Stimulated activated CD8-positive, alpha-beta memory T cell treated with anti-CD3 and anti-CD28 coated beads, Interleukin-12 subunit alpha, Interleukin-12 subunit beta, amount 100 ng/mL, for 1 hour (primary cell): ENCODE results near the gene CAMK4.
"Not testable (repeated sequence)": the region's sequence is repeated elsewhere in the genome, so short reads cannot be mapped to it uniquely, and the experiment has no call there.

Source experiments
- DNase-seq: peaks from one replicate; pipeline ENCODE4 v3.0.0-alpha.2; 2020; ENCODE audit warnings: low read depth

Gene CAMK4

DNA sequence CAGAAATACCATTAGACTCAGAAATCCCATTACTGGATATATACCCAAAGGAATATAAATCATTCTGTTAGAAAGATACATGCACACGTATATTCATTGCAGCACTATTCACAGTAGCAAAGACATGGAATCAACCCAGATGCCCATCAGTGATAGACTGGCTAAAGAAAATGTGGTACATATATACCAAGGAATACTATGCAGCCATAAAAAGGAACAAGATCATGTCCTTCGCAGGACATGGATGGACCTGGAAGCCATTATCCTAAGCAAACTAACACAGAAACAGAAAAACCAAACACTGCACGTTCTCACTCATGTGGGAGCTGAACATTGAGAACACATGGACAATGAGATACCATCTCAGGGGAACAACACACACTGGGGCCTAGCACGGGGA is 33.4 kb downstream of the CAMK4 start:
- not testable (repeated sequence) for DNase-seq

DNA sequence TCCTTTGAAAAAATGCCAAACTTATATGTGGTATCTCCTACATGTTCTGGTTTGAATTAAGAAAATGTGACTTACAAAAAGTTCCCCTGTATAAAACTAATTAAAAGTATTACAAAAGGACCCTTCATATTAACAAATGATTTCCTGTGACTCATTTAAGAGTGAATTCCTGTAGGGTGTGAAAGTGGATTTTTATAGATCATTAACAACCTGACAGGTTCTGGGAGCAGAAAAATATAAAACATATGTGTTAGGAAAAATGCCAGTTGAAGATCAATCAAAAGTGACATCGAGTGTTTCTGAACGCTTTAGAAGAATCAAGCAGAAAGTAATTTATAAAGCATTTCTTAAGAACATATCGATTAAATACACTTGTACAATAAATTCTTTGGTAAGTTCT is 35.5 kb downstream of the CAMK4 start:
- DNase-seq = no peak

DNA sequence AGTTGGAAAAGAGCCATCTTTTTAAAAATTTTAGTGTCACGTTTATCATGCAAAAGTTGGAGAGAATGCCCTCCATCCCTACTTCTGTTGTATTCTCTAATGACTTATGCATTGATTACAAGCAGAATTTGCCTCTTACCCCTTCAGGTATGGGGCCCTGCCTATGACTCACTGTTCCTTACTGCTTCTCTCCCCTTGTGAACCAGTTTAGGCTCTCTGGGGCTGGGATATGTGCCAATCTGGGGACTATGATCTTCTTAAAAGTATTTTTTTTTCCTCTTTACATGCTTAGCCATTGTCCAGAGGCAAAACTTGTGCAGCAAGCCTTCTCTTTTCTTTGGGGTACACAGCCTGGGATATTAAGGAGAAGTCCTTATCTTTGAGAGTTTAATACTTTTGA is 37.4 kb downstream of the CAMK4 start:
- no peak for DNase-seq

DNA sequence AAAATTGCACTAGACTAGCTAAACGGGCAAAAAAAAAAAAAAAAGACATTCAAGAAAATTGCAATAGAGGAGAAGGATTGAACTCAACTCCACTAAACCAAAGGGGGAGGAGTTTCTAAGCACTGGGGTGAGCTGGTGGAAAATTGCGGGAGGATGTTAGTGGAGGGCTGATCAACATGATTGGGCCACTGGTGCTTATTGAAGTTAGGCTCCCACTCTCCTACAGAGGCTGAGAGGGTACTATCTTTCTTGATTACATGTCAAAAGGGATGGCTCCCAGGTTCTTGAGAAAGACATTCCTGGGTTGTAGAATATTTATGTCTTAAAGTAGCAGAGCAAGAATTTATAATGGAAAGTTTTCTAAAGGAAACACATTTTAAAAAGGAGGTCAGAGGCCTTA is 38.0 kb downstream of the CAMK4 start:
- DNase-seq = no peak

DNA sequence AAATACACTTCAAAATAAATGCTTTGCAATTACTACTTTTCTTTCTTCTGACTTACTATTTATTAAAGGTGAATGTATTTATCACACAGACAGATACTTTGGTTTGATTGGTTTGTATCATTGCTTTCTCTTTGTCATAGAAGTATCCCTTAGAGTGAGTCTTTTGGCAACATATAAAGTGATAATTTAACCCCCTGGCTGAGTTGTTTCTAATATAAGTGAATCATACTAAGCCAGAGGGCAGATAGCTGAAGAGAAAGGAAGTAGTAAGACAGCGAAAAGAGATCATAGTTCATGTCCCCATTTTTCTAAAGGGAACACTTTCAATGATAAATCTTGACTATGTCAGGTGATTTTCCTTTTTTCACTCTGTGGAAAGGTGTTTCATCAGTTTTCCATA is 38.6 kb downstream of the CAMK4 start:
- no peak for DNase-seq

DNA sequence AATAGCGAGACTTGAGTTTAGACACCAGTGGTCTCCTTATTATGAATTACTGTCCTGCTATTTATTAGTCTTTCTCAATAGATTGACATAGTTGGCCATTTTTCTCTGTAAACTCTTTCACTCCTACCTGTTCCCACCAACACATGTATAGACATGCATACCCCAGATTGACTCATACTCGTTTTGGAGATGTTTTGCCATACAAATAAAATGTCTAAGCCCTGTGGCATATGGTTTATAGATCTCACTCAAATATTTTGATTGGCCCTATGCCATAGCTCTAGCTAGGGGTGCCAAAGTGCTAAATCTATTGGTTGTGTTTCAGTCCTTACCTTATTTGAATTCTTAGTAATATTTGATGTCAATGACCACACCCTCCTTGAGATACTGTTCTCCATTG is 42.3 kb downstream of the CAMK4 start:
- DNase-seq = no peak

DNA sequence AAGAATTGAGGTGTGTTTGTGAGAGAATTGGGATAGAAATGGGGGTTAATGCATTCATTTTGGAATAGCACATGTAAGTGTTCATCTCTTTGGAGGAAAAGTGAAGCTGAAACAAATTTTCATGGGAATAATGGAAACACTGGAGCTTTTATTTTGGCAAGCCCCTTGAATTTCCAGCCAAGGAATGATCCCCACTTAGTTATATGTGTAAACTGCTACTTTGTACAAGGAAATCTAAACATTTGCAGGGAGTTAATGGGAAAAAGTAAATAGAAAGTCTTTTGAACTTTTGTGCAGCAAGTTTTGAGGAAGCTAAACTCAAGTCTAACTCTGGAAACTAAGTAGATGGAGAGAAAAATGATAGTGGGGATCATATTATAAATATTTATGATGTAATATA is 44.1 kb downstream of the CAMK4 start:
- DNase-seq = no peak

DNA sequence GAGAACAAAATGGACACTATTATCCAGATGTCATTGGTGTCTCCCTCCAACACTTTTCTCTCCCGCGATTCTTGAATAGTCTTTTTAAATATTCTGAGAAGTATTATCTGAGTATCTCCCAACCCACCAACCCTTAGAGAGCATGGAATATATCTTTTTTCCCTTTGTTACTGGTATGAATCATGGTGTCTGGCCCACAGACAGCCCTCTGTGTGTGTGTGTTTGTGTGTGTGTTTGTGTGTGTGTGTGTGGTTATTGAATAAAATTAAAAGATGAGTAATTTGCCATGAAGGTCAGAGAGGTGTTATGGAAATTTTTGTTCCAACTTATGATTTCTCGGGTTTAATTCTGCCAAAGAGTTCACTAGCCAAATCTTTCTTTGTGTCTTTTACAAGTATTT is 47.7 kb downstream of the CAMK4 start:
- no peak for DNase-seq

DNA sequence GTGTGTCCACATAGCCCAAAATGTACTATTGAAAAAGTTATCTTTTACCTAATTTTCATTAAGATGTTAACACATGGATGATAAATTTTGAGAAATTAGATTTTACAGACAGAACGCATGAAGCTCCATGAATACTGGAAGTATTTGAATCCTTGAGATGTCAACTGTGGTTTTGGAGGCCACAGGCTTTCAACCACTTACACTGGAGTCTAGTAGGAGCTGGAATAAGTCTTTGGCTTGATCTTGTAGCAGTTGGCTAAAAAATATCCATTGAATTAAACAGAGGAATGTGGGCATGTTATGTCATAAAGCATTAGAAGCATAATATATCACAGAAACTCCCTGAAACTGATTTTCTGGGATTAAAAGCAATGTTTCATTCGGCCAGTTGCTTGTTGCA is 52.9 kb downstream of the CAMK4 start:
- no peak for DNase-seq

DNA sequence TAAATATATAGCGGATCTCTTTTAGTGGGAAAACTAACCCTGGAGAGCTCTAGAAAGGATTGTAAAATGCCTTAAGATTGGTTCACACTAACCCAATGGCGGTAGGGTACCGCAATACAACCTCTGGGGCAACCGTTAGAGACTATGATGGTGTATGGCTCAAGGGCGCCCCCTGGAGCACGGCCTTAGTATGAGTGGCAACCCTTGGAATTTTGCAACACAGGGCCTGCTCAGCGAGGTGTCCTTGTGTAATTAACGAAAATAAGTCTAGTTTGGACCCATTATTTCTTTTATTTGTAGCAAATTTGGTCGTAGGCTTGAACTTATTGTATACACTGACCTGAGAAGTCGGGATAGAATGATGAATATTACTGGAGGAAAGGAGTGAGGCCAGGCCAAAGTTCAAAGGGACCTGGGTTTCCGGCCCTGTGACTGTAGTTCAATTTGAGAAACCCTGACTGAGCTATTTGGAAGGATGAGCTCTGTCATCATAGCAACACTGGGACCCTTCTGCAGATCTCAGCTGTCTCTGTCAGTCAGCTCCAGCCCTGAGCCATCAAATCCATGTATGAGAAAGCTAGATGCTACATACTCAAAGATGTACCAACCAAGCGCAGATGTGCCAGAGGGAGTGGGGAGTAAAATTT is 54.8 kb downstream of the CAMK4 start:
- peak; percentile 81 for DNase-seq

DNA sequence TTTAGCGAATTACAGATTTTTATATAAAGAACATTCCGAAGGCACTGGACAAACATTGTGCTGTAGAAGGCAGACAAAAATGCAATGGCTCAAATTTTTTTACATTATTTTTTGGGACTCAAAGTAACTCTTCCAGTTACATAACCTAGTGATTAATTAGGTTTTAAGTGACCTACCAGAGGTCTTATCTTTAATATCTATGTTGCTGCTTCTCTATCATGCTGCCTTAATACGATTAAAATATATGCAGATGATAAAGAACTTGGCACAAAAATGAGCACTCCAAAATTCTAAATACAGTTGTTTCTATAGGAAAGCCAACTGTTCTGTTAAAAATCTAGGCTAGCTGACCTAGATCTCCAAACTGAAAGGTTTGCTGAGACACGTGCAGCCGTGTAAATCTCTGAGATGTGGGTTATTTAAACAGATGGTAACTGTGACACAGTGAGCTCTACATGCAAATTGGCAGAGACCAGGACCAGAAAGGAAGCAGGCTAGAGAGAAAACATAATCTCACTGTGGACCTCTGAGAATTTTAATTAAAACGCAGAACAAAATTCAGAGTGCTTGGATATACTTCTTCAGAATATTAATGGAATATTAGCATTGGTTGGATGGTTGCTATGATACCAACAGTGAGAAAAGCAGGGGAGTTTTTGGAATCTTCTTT is 56.2 kb downstream of the CAMK4 start:
- no peak for DNase-seq

DNA sequence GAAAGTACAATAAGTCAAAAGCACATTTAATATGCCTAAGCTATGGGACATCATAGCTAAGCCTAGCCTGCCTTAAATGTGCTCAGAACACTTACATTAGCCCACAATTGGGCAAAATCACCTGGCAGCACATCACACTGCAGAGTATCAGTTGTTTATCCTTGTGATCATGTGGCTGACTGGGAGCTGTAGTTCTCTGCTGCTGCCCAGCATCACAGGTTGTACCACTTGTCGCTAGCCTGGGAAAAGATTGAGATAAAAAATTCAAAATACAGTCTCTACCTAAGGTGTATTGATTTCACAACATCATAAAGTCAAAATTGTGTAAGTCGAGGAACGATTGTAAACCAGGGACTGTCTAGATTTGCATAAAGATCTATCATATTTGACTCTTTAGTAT is 58.6 kb downstream of the CAMK4 start:
- no peak for DNase-seq

DNA sequence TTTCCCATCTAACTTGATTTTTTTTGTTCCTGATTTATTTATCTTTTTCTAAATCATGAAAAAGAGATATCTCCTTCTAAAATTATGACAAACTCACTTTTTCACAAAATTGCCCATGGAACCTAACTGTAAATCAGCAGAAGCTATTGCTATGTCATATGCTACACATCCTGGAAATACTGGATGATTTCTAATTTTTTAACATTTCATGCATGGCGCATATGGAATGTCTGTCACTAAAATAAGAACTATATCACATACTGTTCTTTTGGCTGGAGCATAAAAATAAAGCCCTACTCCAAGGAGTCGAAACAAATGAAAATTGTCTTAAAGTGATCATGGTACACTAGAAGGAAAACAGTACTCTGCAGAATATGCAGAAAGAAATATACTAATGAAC is 60.6 kb downstream of the CAMK4 start:
- DNase-seq = no peak

DNA sequence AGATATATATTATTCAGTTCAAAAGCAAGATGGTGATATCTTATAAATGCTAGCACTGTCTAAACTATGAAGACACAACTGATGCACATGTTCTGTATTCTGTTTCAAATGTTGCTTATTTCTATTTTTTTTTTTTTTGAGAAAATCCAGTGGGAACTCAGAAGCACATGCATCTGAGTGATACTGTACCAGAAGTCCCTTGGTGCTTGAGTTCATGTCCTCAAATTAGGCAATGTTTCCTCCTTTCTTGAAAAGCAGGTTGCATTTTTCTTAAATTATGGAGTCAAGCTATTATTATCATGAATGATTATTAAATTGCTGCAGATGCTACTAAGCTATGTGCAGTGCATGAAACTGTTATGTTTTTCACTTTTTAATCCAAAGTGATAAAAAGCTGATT is 70.4 kb downstream of the CAMK4 start:
- no peak for DNase-seq

DNA sequence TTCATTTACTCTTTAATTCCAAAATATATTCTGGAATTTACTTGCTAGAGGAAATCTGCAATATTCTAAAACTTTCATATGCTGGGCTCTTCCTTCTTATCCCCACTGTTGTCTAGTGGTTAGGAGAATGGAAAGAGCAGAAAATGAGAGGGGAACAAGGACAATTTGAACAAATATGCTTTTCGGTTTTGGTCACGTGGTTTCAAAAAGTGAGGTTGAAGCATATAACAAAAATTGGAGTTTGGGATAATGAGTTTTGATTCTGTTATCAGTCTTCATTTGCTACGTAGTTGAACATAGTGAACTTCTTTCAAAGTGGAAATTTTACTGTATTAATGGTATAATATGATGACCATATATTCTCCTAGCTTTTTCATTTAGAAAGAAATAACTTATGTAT is 71.5 kb downstream of the CAMK4 start:
- no peak for DNase-seq

DNA sequence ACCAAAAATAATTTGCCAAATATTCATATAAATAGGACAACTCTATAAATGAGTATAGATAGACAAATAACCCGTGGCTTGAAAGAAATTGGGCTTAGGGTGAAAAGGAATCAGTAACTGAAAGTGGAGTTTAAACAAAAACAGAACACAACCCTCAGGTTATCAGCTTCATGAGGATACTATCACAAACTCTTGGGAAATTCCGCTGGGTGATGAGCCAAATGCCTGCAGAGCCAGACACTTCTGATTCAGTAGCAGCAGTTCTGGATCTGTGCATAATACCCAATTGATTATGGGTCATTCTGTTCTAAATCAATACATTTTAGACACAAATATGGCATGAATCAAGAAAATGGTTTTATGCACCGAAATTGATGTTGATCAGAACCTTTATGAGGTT is 72.4 kb downstream of the CAMK4 start:
- DNase-seq = no peak

DNA sequence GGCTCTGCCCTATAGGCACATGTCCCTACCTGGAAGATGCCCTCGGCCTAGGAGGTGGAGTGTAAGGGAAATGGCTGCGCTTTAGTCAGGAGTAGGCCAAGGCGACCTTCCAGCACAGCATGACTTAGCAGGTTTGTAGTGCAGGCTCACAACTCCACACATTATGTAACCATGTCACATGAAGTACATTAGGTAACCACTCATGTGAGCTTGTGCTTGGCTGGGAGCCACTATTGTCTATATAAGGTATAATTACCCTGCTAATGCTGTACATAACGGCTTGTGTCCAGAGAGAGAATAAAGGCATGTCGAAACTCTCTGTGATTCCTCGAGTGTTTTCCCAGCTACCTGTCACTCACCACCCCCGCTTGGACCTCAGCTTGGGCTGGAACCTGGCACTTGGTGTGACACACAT is 74.9 kb downstream of the CAMK4 start:
- DNase-seq = no peak

DNA sequence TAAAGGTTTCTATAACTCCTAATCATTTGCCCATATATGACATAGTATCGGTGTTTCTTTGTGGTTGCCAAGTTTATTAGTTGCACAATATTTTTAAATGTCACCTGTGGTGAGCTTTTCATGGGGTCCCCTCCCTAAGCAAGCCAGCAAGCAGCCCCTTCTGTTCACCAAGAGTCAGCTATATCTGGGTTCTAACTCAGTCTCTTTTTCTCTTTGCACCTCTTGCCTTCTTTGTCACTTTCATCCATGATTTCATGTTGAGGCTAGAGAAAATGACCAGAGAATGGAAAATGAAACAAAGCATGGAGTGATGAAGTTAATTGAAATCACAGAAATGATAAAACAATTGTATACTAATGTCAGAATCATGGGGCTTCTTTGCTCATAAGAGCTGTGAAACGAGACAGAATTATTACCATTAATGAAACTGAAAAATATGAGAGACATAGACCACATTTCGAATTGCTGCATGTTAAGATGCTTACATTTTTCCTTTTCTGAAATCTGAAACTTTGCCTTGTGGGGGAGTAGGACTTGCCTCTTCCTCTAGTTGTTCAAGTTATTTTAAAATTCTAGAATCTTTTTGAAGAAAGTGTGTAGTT is 75.7 kb downstream of the CAMK4 start:
- no peak for DNase-seq

DNA sequence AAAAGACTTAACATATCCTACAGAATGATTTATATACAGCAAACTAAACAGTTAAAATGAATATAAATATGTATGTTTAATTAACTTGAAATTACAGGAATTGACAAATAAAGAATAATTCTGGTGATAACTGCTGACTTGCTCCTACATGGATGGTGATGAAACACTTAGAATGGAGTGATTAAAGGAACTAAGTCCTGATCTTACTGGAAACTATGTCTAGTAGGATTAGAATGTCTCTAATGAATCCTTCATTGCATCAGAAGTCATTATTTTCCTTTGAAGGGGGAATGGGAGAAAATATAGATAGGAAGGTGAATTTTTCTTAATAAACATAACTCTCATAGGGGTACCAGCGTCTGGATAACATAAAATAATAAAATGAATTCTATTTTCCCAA is 77.1 kb downstream of the CAMK4 start:
- no peak for DNase-seq

DNA sequence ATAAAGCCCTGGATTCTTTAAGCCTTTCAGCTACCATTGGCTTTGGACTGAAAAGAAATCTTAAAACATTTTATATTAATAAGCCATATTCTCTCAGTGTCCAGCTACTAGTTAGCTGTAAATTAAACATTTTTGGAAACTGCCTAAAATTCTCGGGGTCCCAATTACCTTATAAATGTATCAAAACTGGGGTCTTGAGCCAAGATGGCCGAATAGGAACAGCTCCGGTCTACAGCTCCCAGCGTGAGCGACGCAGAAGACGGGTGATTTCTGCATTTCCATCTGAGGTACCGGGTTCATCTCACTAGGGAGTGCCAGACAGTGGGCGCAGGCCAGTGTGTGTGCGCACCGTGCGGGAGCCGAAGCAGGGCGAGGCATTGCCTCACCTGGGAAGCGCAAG is 77.9 kb downstream of the CAMK4 start:
- DNase-seq = not testable (repeated sequence)

DNA sequence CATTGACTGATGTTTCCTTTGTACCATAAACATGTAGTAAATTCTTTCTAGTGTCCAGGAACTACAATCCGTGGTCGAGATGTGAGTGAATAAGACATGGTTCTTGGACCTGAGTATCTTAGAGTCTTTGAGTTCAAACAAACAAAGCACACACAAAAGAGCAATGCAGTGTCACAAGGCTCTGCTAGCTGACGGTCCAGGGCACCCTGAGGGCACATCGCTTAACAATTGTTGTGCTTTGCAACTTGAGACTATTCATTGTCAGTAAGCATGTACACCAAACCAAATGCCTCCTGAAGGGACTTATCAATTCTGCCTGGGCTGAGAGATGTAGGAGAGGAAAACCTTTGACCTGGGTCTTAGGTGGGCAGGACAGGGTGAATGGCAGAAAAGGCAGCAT is 84.8 kb downstream of the CAMK4 start:
- no peak for DNase-seq

DNA sequence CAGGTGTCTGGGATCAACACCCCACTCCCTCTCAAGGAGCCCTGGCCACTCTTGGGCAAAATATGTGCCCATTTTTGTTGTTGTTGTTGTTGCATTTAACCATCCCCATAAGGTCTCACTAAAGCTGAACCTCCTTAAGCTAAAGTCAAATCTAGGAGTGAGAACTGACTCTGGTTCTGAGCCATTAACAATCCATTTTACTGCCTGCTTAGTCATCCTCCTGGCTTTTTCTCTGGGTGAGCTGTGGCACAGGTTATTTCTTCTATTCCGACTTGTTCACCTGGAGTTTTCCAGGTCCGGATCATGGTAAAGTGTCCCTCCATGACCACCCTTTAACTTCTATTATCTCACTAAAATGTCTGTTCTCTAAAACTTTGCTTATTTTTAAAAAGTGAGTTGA is 85.2 kb downstream of the CAMK4 start:
- DNase-seq = no peak

DNA sequence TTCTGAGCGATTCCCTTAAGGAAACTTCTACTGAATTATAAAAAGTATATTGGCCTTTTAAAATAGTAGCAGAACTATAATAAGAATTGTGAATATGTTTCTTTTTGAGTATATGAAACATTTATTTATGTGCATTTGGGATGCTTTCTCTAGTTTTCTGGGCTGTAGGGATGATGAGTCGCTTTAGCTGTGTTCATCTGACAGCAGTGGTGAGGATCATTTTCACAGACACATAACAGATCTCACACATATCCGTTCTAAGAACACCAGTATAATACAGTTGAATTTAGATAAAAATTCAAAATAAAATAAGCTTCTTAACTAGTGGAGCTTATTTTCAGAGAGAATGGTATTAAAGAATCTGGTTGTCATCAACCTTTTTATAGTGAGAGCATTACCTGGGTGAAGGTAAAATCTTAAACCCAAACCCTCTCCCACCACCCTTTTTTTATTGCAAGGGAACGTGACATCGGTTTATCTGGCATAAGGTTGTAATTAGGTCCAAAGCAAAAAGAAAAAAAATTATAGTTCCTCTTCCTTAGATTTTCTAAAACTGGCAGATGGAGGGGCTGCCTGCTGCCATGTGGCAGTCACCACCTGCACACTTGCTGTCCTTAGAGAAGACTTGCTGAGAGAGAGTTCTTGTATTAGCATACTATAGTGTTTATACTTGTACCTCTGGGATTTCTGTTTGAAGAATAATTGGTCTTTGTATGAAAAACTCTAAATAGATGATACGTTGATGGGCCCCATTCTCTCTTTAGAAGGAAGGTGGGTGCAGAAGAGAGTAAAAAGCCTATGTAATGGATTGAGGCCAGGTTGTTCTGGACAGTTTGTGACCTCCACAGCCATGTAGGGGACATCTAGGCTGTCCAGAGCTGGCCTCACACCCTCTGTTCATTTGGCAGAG is 86.8 kb downstream of the CAMK4 start:
- DNase-seq = no peak
